ENCODE results near the gene RBM26. TPM values are rescaled to one million over a fixed set of nuclear protein-coding genes. Genes with fewer than 3 reads are reported as not detected.
A peak's percentile ranks its signal among the peaks of the same experiment; 100 is the strongest.

Gene RBM26
- total RNA-seq, 5 donors from 2014 or later (not counting 1 experiment from before 2014, with no cell fraction given): 76.7 to 97.8 (median 77.9) TPM

DNA sequence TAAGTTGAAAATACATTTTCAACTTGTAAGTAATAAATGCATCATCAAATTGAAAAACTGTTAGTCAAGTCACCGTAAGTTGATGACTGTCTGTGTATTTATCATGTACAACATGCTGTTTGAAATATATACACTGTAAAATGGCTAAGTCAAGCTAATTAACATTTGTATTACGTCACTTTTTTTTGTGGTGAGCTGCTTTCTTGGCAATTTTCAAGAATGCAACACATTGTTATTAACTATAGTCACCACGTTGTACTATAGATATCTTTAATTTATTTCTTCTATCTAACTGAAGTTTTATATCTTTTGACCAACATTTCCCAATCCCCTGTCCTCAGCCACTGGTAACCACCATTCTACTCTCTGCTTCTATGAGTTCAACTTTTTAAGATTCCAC lies 57.0 kb downstream of the RBM26 start:
- H3K9me3 ChIP-seq: no peaks in the 10 kb centered on the region
- Mint-ChIP-seq H3K4me3 (no peak overlapping the region), H3K9me3 (no peaks in the 10 kb centered on the region), H3K27ac (no peak overlapping the region), H3K4me1 (peaks cover 0 to 13% (median 8%) of the 10 kb centered on the region in 3 donors), H3K36me3 (peaks cover 46% of the 10 kb centered on the region), H3K27me3 (no peaks in the 10 kb centered on the region)
- WGBS (ENCODE audit: insufficient coverage): no CpG with 5 or more reads among the region's 3 CpGs
- no peak overlapping the region for H3K4me3 ChIP-seq (ENCODE audit: control insufficient read depth in 1 of 2, extremely low read depth in 1 of 2, low read length in 1 of 2)
- H3K4me1 ChIP-seq (ENCODE audit: control insufficient read depth in 1 of 2, extremely low read depth in 1 of 2, insufficient read depth in 2 of 2, low read length in 2 of 2): no peaks in the 10 kb centered on the region
- no peaks in the 10 kb centered on the region for H3K27me3 ChIP-seq (replicated peaks in 1 of 2; ENCODE audit: control insufficient read depth in 2 of 2, extremely low read depth in 1 of 2, insufficient read depth in 2 of 2, low read length in 1 of 2)
- H3K36me3 ChIP-seq (ENCODE audit: control insufficient read depth in 2 of 2, extremely low read depth in 1 of 2, insufficient read depth in 1 of 2, low read length in 1 of 2): peaks cover 0 to 49% of the 10 kb centered on the region in 2 donors
- ChIA-PET POLR2A (interaction anchor here in 1 of 2 donors (0.5 kb wide), 1 partner anchor 35 kb away, joined by 3 read pairs; no protein-coding TSS in a partner anchor), CTCF (no interaction called here)
- H3K27ac ChIP-seq (ENCODE audit: low read length): no peak overlapping the region
- DNase-seq (no peak), ATAC-seq (replicated peaks in 1 of 4) (no peak)

- CTCF ChIA-PET: interaction anchor here in 1 of 2 donors (0.6 kb wide), 1 partner anchor 110 kb away, joined by 4 read pairs; no protein-coding TSS in a partner anchor
- DNase-seq: no peak
- Mint-ChIP-seq H3K27ac (no peak overlapping the region), H3K4me3 (no peak overlapping the region), H3K36me3 (peaks cover 41% of the 10 kb centered on the region), H3K4me1 (peaks cover 0 to 10% (median 7%) of the 10 kb centered on the region in 3 donors), H3K9me3 (no peaks in the 10 kb centered on the region), H3K27me3 (no peaks in the 10 kb centered on the region)
- Histone ChIP-seq H3K27ac (ENCODE audit: low read length) (no peak overlapping the region), H3K4me1 (ENCODE audit: control insufficient read depth in 1 of 2, extremely low read depth in 1 of 2, insufficient read depth in 2 of 2, low read length in 2 of 2) (no peaks in the 10 kb centered on the region), H3K27me3 (replicated peaks in 1 of 2; ENCODE audit: control insufficient read depth in 2 of 2, extremely low read depth in 1 of 2, insufficient read depth in 2 of 2, low read length in 1 of 2) (no peaks in the 10 kb centered on the region), H3K4me3 (ENCODE audit: control insufficient read depth in 1 of 2, extremely low read depth in 1 of 2, low read length in 1 of 2) (no peak overlapping the region), H3K36me3 (ENCODE audit: control insufficient read depth in 2 of 2, extremely low read depth in 1 of 2, insufficient read depth in 1 of 2, low read length in 1 of 2) (peaks cover 0 to 49% of the 10 kb centered on the region in 2 donors), H3K9me3 (no peaks in the 10 kb centered on the region)
- ATAC-seq (replicated peaks in 1 of 4): no peak
- POLR2A ChIA-PET: no interaction called here
- WGBS (ENCODE audit: insufficient coverage): no CpG with 5 or more reads among the region's 6 CpGs
These were observed 59.6 kb downstream of the RBM26 start for GRCh38 chr13:79346300-79346914.

- Histone ChIP-seq H3K4me1 (ENCODE audit: control insufficient read depth in 1 of 2, extremely low read depth in 1 of 2, insufficient read depth in 2 of 2, low read length in 2 of 2) (no peaks in the 10 kb centered on the region), H3K27ac (ENCODE audit: low read length) (no peak overlapping the region), H3K4me3 (ENCODE audit: control insufficient read depth in 1 of 2, extremely low read depth in 1 of 2, low read length in 1 of 2) (no peak overlapping the region), H3K27me3 (replicated peaks in 1 of 2; ENCODE audit: control insufficient read depth in 2 of 2, extremely low read depth in 1 of 2, insufficient read depth in 2 of 2, low read length in 1 of 2) (no peaks in the 10 kb centered on the region), H3K36me3 (ENCODE audit: control insufficient read depth in 2 of 2, extremely low read depth in 1 of 2, insufficient read depth in 1 of 2, low read length in 1 of 2) (peaks cover 0 to 82% of the 10 kb centered on the region in 2 donors), H3K9me3 (no peaks in the 10 kb centered on the region)
- Mint-ChIP-seq H3K4me3 (no peak overlapping the region), H3K9me3 (no peaks in the 10 kb centered on the region), H3K27ac (no peak overlapping the region), H3K4me1 (peaks cover 0 to 3% (median 0%) of the 10 kb centered on the region in 3 donors), H3K27me3 (no peaks in the 10 kb centered on the region), H3K36me3 (peaks cover 50% of the 10 kb centered on the region)
- ChIA-PET POLR2A (no interaction called here), CTCF (interaction anchor here in 1 of 2 donors (0.5 kb wide), 1 partner anchor 83 kb away, joined by 3 read pairs; no protein-coding TSS in a partner anchor)
- ATAC-seq (replicated peaks in 1 of 4) (no peak), DNase-seq (no peak)
- WGBS (ENCODE audit: insufficient coverage): no CpG with 5 or more reads among the region's 1 CpG
These were observed 64.9 kb downstream of the RBM26 start for GRCh38 chr13:79341202-79341601.

- ChIA-PET CTCF (interaction anchor here in 1 of 2 donors (0.5 kb wide), 1 partner anchor 83 kb away, joined by 4 read pairs; no protein-coding TSS in a partner anchor), POLR2A (no interaction called here)
- no peaks in the 10 kb centered on the region for H3K9me3 Mint-ChIP-seq
- peaks cover 55% of the 10 kb centered on the region for H3K36me3 Mint-ChIP-seq
- ATAC-seq (replicated peaks in 1 of 4) (no peak), DNase-seq (no peak)
- Histone ChIP-seq H3K4me3 (ENCODE audit: control insufficient read depth in 1 of 2, extremely low read depth in 1 of 2, low read length in 1 of 2) (no peak overlapping the region), H3K27me3 (replicated peaks in 1 of 2; ENCODE audit: control insufficient read depth in 2 of 2, extremely low read depth in 1 of 2, insufficient read depth in 2 of 2, low read length in 1 of 2) (no peaks in the 10 kb centered on the region), H3K4me1 (ENCODE audit: control insufficient read depth in 1 of 2, extremely low read depth in 1 of 2, insufficient read depth in 2 of 2, low read length in 2 of 2) (no peaks in the 10 kb centered on the region), H3K27ac (ENCODE audit: low read length) (no peak overlapping the region), H3K9me3 (no peaks in the 10 kb centered on the region), H3K36me3 (ENCODE audit: control insufficient read depth in 2 of 2, extremely low read depth in 1 of 2, insufficient read depth in 1 of 2, low read length in 1 of 2) (peaks cover 0 to 83% of the 10 kb centered on the region in 2 donors)
- H3K27me3 Mint-ChIP-seq: no peaks in the 10 kb centered on the region
- WGBS (ENCODE audit: insufficient coverage): no CpG with 5 or more reads among the region's 2 CpGs
- peaks cover 0 to 8% (median 0%) of the 10 kb centered on the region in 3 donors for H3K4me1 Mint-ChIP-seq
- H3K4me3 Mint-ChIP-seq: no peak overlapping the region
- H3K27ac Mint-ChIP-seq: no peak overlapping the region
These were observed 65.6 kb downstream of the RBM26 start for GRCh38 chr13:79340490-79340889.

- H3K27me3 Mint-ChIP-seq: no peaks in the 10 kb centered on the region
- H3K4me1 Mint-ChIP-seq: peaks cover 0 to 11% (median 0%) of the 10 kb centered on the region in 3 donors
- DNase-seq (no peak), ATAC-seq (replicated peaks in 1 of 4) (no peak)
- peaks cover 67% of the 10 kb centered on the region for H3K36me3 Mint-ChIP-seq
- Histone ChIP-seq H3K36me3 (ENCODE audit: control insufficient read depth in 2 of 2, extremely low read depth in 1 of 2, insufficient read depth in 1 of 2, low read length in 1 of 2) (peaks cover 0 to 86% of the 10 kb centered on the region in 2 donors), H3K4me3 (ENCODE audit: control insufficient read depth in 1 of 2, extremely low read depth in 1 of 2, low read length in 1 of 2) (no peak overlapping the region), H3K27ac (ENCODE audit: low read length) (no peak overlapping the region), H3K4me1 (ENCODE audit: control insufficient read depth in 1 of 2, extremely low read depth in 1 of 2, insufficient read depth in 2 of 2, low read length in 2 of 2) (no peaks in the 10 kb centered on the region), H3K27me3 (replicated peaks in 1 of 2; ENCODE audit: control insufficient read depth in 2 of 2, extremely low read depth in 1 of 2, insufficient read depth in 2 of 2, low read length in 1 of 2) (no peaks in the 10 kb centered on the region), H3K9me3 (no peaks in the 10 kb centered on the region)
- no CpG with 5 or more reads among the region's 3 CpGs for WGBS (ENCODE audit: insufficient coverage)
- H3K4me3 Mint-ChIP-seq: no peak overlapping the region
- no peak overlapping the region for H3K27ac Mint-ChIP-seq
- CTCF ChIA-PET: no interaction called here
- no peaks in the 10 kb centered on the region for H3K9me3 Mint-ChIP-seq
- POLR2A ChIA-PET: no interaction called here
These were observed 67.7 kb downstream of the RBM26 start for GRCh38 chr13:79338343-79338742.

DNA sequence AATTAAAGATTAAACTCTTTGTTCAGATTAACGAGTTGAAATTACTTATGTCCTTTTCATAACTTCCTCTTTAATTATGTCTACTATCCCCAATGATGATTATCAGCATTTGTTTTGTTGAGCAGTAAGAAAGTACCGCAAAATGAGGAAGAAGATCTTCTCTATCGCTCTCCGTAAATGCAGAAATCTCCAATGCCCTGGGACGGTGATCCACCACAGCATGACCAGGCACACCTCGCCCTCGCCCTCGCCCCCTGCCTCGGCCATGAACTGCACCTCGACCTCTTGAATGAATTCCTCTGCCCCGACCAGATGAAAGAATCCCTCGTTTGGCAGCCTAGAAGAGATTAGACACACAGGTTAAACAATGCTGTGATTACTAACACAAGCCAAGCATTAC lies 69.1 kb downstream of the RBM26 start:
- peaks cover 69% of the 10 kb centered on the region for H3K36me3 Mint-ChIP-seq
- no peaks in the 10 kb centered on the region for H3K27me3 Mint-ChIP-seq
- DNase-seq: peak in 4 of 35 experiments; percentile 0 to 16 (median 5)

More for the DNA sequence above, 69.1 kb downstream of the RBM26 start:
- ATAC-seq (replicated peaks in 1 of 4): no peak
- Histone ChIP-seq H3K27me3 (replicated peaks in 1 of 2; ENCODE audit: control insufficient read depth in 2 of 2, extremely low read depth in 1 of 2, insufficient read depth in 2 of 2, low read length in 1 of 2) (no peaks in the 10 kb centered on the region), H3K36me3 (ENCODE audit: control insufficient read depth in 2 of 2, extremely low read depth in 1 of 2, insufficient read depth in 1 of 2, low read length in 1 of 2) (peaks cover 0 to 76% of the 10 kb centered on the region in 2 donors), H3K27ac (ENCODE audit: low read length) (no peak overlapping the region), H3K4me3 (ENCODE audit: control insufficient read depth in 1 of 2, extremely low read depth in 1 of 2, low read length in 1 of 2) (no peak overlapping the region), H3K9me3 (no peaks in the 10 kb centered on the region), H3K4me1 (ENCODE audit: control insufficient read depth in 1 of 2, extremely low read depth in 1 of 2, insufficient read depth in 2 of 2, low read length in 2 of 2) (no peaks in the 10 kb centered on the region)
- WGBS (ENCODE audit: insufficient coverage): 83% methylated on average over 9 of the region's 12 CpGs
- no peak overlapping the region for H3K27ac Mint-ChIP-seq
- POLR2A ChIA-PET: no interaction called here
- H3K4me3 Mint-ChIP-seq: no peak overlapping the region
- H3K9me3 Mint-ChIP-seq: no peaks in the 10 kb centered on the region
- CTCF ChIA-PET: no interaction called here
- peaks cover 0 to 11% (median 0%) of the 10 kb centered on the region in 3 donors for H3K4me1 Mint-ChIP-seq
